AG09309 (cell line): ENCODE measurements around the gene DVL1.

Experiments
- DNase-seq: peaks from one replicate; pipeline ENCODE4 v3.0.0-alpha.2; 2010; ENCODE audit warnings: low read depth
- H3K4me3 ChIP-seq: 2 replicates; pipeline ENCODE4 v1.5.1; 2011; ENCODE audit warnings: mild to moderate bottlenecking, low read depth, low read length, moderate library complexity; ENCODE audit not compliant: control insufficient read depth
- TF ChIP-seq, protein P1 (sequence below): IDR thresholded peaks from 2 replicates; pipeline ENCODE4 v1.5.1; 2011; ENCODE audit warnings: mild to moderate bottlenecking, low read depth, low read length, inconsistent platforms; ENCODE audit not compliant: insufficient read depth, control insufficient read depth; ENCODE audit errors: missing control alignments

DVL1 gene

GRCh38 chr1:1356796-1357401 lies 7.7 kb upstream of the DVL1 start:
- no peak for DNase-seq
- peak overlapping the region; percentile 95 for H3K4me3 ChIP-seq
- TF ChIP-seq, protein P1, sequence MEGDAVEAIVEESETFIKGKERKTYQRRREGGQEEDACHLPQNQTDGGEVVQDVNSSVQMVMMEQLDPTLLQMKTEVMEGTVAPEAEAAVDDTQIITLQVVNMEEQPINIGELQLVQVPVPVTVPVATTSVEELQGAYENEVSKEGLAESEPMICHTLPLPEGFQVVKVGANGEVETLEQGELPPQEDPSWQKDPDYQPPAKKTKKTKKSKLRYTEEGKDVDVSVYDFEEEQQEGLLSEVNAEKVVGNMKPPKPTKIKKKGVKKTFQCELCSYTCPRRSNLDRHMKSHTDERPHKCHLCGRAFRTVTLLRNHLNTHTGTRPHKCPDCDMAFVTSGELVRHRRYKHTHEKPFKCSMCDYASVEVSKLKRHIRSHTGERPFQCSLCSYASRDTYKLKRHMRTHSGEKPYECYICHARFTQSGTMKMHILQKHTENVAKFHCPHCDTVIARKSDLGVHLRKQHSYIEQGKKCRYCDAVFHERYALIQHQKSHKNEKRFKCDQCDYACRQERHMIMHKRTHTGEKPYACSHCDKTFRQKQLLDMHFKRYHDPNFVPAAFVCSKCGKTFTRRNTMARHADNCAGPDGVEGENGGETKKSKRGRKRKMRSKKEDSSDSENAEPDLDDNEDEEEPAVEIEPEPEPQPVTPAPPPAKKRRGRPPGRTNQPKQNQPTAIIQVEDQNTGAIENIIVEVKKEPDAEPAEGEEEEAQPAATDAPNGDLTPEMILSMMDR, result no peak

GRCh38 chr1:1356166-1356795 lies 7.1 kb upstream of the DVL1 start:
- peak overlapping the region; percentile 95 for H3K4me3 ChIP-seq
- TF ChIP-seq, protein P1, result no peak

DNA sequence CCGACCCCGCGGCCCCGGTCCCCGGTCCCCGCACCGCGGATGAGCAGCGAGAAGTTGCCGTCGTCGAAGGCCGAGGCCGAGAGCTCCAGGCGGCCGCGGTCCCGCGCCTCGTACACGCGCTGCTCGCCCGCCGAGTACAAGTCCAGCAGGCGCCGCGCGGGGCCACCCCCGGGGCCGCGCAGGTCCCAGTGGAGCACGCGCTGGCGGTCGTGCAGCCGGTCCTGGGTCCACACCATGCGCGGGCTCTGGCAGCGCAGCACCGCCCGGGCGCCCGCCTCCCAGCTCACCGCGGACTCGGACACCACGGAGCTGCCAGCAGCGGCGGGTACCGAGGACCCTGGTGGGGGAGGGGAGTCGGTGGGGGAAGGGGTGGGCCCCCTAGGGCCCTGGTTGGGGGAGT lies 6.2 kb upstream of the DVL1 start:
- TF ChIP-seq, protein P1, result no peak
- DNase-seq, result no peak
- peak overlapping the region; percentile 95 for H3K4me3 ChIP-seq

More at GRCh38 chr1:1356166-1356795, 7.1 kb upstream of the DVL1 start:
- no peak for DNase-seq

GRCh38 chr1:1354271-1355247 lies 5.3 kb upstream of the DVL1 start:
- DNase-seq, result no peak
- peak overlapping the region; percentile 95 for H3K4me3 ChIP-seq
- TF ChIP-seq, protein P1, result no peak

DNA sequence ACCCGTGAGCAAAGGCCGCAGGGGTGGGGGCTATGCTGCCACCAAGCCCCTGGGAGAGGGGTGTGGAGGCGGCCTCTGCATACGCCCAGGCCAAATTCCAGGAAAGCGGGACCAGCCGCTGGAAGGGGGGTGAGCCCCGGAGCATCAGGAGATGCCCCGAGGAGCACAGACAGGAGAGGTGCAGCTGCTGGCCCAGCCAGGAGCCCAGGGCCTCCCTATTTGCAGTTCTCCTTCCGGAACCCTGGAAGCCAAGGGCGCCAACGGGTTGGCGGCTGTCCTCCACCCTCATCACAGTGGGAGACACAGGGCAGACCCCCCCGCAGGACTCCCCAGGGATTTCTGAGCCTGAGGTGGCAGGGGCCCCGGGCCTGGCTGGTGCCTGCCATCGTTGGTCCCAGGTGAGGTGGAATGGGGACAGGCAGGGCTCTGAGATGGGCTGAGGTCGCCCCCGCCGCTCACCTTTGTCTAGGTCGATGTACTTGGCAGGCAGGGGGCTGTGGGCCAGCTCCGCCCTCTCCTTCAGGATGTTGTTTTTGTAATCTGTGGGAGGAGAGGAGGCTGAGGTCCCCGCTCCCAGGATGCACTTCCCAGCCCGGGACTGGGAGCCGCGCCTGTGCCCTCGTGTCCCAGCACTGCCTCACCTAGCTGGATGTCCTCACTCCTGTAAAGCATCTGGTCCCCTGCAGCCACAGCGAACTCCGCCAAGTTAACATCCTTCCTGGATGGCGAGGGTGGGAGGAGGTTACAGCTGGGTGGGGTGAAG lies 4.4 kb upstream of the DVL1 start:
- TF ChIP-seq, protein P1, result no peak
- no peak overlapping the region for H3K4me3 ChIP-seq
- no peak for DNase-seq
